ENCODE results near the gene SRC.

SRC gene

DNA sequence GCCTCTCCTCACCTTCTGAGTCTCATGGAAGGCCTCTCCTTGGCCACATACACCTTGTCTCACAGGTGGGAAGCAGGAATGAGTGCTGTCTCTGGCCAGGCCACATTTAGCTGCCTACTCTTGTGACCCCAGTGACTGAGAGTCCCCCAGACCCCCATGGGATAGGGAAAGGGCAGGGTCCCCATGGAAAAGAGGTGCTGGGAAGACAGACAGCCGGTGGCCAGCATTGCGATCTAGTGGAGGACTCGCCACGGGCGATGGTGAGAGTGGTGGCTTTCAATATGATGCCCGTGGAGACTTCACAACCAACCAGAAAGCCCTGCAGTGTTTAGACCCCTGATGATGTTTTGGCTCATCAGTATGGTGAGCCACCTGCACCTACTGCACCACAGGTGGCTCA is 36.6 kb upstream of the SRC start:
- H3K36me3 ChIP-seq (ENCODE audit: insufficient read depth): no peaks in the 10 kb centered on the region
- no peaks in the 10 kb centered on the region for H3K27me3 ChIP-seq (ENCODE audit: insufficient read depth, low read depth)
- H3K79me2 ChIP-seq (ENCODE audit: insufficient read depth, low read depth): no peaks in the 10 kb centered on the region
- no peaks in the 10 kb centered on the region for H4K20me1 ChIP-seq (ENCODE audit: insufficient read depth)
- peak overlapping the region; percentile 37; the same call in 1 of the 2 replicates for H3K4me2 ChIP-seq
- no peak overlapping the region for H2AFZ ChIP-seq (ENCODE audit: low read depth)
- TF ChIP-seq, protein P1, sequence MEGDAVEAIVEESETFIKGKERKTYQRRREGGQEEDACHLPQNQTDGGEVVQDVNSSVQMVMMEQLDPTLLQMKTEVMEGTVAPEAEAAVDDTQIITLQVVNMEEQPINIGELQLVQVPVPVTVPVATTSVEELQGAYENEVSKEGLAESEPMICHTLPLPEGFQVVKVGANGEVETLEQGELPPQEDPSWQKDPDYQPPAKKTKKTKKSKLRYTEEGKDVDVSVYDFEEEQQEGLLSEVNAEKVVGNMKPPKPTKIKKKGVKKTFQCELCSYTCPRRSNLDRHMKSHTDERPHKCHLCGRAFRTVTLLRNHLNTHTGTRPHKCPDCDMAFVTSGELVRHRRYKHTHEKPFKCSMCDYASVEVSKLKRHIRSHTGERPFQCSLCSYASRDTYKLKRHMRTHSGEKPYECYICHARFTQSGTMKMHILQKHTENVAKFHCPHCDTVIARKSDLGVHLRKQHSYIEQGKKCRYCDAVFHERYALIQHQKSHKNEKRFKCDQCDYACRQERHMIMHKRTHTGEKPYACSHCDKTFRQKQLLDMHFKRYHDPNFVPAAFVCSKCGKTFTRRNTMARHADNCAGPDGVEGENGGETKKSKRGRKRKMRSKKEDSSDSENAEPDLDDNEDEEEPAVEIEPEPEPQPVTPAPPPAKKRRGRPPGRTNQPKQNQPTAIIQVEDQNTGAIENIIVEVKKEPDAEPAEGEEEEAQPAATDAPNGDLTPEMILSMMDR (conservative IDR thresholded peaks at IDR 0.05; ENCODE audit: low read depth, low read length): no peak
- peaks cover 23% of the 10 kb centered on the region for H3K4me1 ChIP-seq (ENCODE audit: low read depth, poor library complexity, severe bottlenecking)
- H3K27ac ChIP-seq: peak overlapping the region; percentile 38; the same call in 1 of the 2 replicates
- no peak overlapping the region for H3K4me3 ChIP-seq (IDR thresholded peaks at IDR 0.05; ENCODE audit: insufficient read depth, low read depth, low read length)
- H3K9ac ChIP-seq: no peak overlapping the region

DNA sequence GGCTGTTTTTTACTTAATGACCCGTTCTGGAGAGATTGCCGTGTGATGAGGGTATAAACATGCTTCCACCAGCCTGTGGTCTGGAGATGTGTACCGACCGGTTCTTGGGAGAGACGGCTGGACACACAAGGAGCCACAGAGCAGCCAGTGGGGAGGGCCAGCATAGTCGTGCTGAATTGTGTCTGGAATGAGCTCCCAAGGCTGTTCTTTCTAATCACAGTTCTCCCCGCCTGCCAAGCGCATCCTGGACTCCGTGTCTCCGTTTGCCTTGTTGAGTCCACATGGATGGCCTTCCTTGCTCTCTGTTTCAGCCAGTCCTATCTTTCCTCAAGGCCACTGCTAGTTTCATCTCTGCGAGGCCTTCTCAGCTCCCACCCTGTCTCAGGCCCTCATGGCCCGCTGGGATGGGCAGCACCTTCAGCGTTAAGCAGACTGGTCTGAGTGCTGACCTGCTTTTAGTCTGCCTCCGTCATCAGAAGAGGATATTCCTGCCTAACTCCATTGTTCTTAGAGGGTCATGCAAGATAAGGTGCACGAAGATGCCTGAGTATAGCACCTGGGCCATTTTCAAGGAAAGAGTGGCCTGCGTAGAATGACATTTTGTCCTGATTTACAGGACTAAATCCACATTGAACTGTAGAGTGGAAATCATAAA is 35.9 kb upstream of the SRC start:
- Histone ChIP-seq H3K36me3 (ENCODE audit: insufficient read depth) (no peaks in the 10 kb centered on the region), H3K27ac (no peak overlapping the region), H3K27me3 (ENCODE audit: insufficient read depth, low read depth) (no peaks in the 10 kb centered on the region), H4K20me1 (ENCODE audit: insufficient read depth) (no peaks in the 10 kb centered on the region), H3K9ac (no peak overlapping the region), H2AFZ (ENCODE audit: low read depth) (no peak overlapping the region), H3K4me1 (ENCODE audit: low read depth, poor library complexity, severe bottlenecking) (peaks cover 23% of the 10 kb centered on the region), H3K4me2 (no peak overlapping the region), H3K79me2 (ENCODE audit: insufficient read depth, low read depth) (no peaks in the 10 kb centered on the region), H3K4me3 (IDR thresholded peaks at IDR 0.05; ENCODE audit: insufficient read depth, low read depth, low read length) (no peak overlapping the region)
- TF ChIP-seq, protein P1 (conservative IDR thresholded peaks at IDR 0.05; ENCODE audit: low read depth, low read length): no peak

DNA sequence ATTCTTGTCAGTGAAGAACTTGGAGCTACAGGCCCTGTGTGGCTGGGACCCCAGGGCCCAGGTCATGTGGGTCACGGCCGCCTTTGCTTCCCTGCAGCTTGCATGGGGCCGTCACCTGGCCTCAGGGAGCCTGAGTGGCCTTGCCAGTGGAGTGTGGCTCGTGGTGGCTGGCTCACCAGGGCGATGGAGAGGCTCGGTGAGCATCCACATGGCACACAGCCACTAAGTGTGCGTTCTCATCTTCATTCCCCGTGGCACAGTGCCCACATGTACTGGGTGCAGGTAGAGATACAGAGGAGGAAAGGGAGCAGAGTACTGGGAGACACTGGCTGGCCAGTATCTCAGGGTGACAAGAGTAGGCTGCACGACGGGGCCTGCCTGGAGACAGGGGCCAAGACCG is 35.0 kb upstream of the SRC start:
- TF ChIP-seq, protein P1 (conservative IDR thresholded peaks at IDR 0.05; ENCODE audit: low read depth, low read length): no peak
- no peak overlapping the region for H3K4me2 ChIP-seq
- no peaks in the 10 kb centered on the region for H3K36me3 ChIP-seq (ENCODE audit: insufficient read depth)
- H2AFZ ChIP-seq (ENCODE audit: low read depth): no peak overlapping the region
- H3K27me3 ChIP-seq (ENCODE audit: insufficient read depth, low read depth): no peaks in the 10 kb centered on the region
- no peaks in the 10 kb centered on the region for H4K20me1 ChIP-seq (ENCODE audit: insufficient read depth)
- no peak overlapping the region for H3K4me3 ChIP-seq (IDR thresholded peaks at IDR 0.05; ENCODE audit: insufficient read depth, low read depth, low read length)
- H3K9ac ChIP-seq: no peak overlapping the region
- peaks cover 23% of the 10 kb centered on the region for H3K4me1 ChIP-seq (ENCODE audit: low read depth, poor library complexity, severe bottlenecking)
- H3K27ac ChIP-seq: no peak overlapping the region
- H3K79me2 ChIP-seq (ENCODE audit: insufficient read depth, low read depth): no peaks in the 10 kb centered on the region

DNA sequence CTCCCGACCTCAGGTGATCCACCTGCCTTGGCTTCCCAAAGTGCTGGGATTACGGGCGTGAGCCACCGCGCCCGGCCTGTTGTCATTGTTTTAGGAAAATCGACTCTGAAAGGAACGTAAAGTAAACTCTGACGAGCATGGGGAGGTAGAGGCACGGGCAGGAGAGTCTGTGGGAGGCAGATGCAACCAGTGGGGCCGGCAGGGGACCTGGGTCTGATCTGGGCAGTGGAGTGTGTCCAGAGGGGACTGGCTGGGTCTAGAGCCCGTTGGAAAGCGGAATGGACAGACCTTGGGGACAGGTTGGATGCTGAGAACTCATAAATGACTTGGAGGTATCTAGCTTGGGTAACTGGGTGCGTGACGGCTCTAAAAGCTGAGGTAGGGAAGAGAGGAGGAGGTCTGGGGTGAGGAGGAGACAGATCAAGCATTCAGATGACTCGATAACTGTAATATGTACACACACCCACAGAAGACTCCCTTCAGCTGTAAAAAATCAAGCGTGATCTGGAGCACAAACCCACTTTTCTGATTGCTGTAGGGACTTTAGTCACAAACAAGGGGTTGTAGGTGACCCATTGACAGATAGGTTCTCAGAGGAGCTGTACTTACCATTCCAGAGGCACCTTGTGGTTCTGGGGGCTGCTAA is 34.1 kb upstream of the SRC start:
- Histone ChIP-seq H3K27ac (no peak overlapping the region), H3K4me2 (no peak overlapping the region), H3K27me3 (ENCODE audit: insufficient read depth, low read depth) (no peaks in the 10 kb centered on the region), H3K9ac (no peak overlapping the region), H3K79me2 (ENCODE audit: insufficient read depth, low read depth) (no peaks in the 10 kb centered on the region), H2AFZ (ENCODE audit: low read depth) (no peak overlapping the region), H3K4me3 (IDR thresholded peaks at IDR 0.05; ENCODE audit: insufficient read depth, low read depth, low read length) (no peak overlapping the region), H3K36me3 (ENCODE audit: insufficient read depth) (no peaks in the 10 kb centered on the region), H4K20me1 (ENCODE audit: insufficient read depth) (no peaks in the 10 kb centered on the region), H3K4me1 (ENCODE audit: low read depth, poor library complexity, severe bottlenecking) (peaks cover 23% of the 10 kb centered on the region)
- TF ChIP-seq, protein P1 (conservative IDR thresholded peaks at IDR 0.05; ENCODE audit: low read depth, low read length): no peak

Measured in KMS-11 (cell line).